H1 (cell line): Measurements from ENCODE around the gene RNASE7. TPM values are rescaled to one million over a fixed set of nuclear protein-coding genes. Genes with fewer than 3 reads are reported as not detected.

Source experiments
- CTCF ChIA-PET: fragments of 300-600 bp; sonication (Branson Sonifier 250); formaldehyde crosslinking; loops from one replicate; lab custom pipeline; 2021; ENCODE audit not compliant: partially characterized antibody; lab: Charles Lee
- POLR2A ChIA-PET: fragments of 300-600 bp; sonication (Branson Sonifier 250); formaldehyde crosslinking; loops from one replicate; lab custom pipeline; 2021; ENCODE audit warnings: inconsistent platforms; ENCODE audit not compliant: partially characterized antibody; lab: Charles Lee
- DNase-seq, 2 experiments: peaks; one replicate each; pipeline versions ENCODE4 v3.0.0 to v3.0.0-alpha.2; 2010 to 2022; ENCODE audit warnings: low spot score in 2 of 2, low read depth in 1 of 2, mixed read lengths in 1 of 2
- FAIRE-seq: peaks from 2 replicates; lab custom pipeline; 2011; peaks lifted over from hg19 to GRCh38; lab: Jason Lieb, UNC
- H2AFZ ChIP-seq: 2 replicates; pipeline ENCODE4 v1.8.1; 2012; ENCODE audit warnings: low read length, inconsistent platforms
- H2AK5ac ChIP-seq: 2 replicates; pipeline ENCODE4 v1.6.1; 2013; ENCODE audit warnings: low read depth, low read length
- H2BK120ac ChIP-seq: replicated peaks from 2 replicates; pipeline ENCODE3; 2013; ENCODE audit warnings: low read depth, low read length, inconsistent platforms
- H2BK12ac ChIP-seq: 2 replicates; pipeline ENCODE4 v1.6.1; 2013; ENCODE audit warnings: low read depth, low read length
- H2BK15ac ChIP-seq: 2 replicates; pipeline ENCODE4 v1.6.1; 2013; ENCODE audit warnings: low read length
- H2BK20ac ChIP-seq: 2 replicates; pipeline ENCODE4 v1.6.1; 2013; ENCODE audit warnings: low read length
- H2BK5ac ChIP-seq: 2 replicates; pipeline ENCODE4 v1.6.1; 2013; ENCODE audit warnings: low read depth, low read length
- H3K14ac ChIP-seq: 2 replicates; pipeline ENCODE4 v1.6.1; 2013; ENCODE audit warnings: inconsistent platforms; ENCODE audit not compliant: insufficient read length
- H3K18ac ChIP-seq: 2 replicates; pipeline ENCODE4 v1.6.1; 2013; ENCODE audit warnings: low read length; ENCODE audit errors: extremely low read depth
- H3K23ac ChIP-seq: 2 replicates; pipeline ENCODE4 v1.6.1; 2013; ENCODE audit warnings: inconsistent platforms; ENCODE audit not compliant: insufficient read length
- H3K23me2 ChIP-seq: 2 replicates; pipeline ENCODE4 v1.6.1; 2013; ENCODE audit warnings: low read depth, low read length
- H3K27ac ChIP-seq: 2 replicates; pipeline ENCODE4 v1.6.1; 2011; ENCODE audit warnings: low read depth, low read length, inconsistent platforms
- H3K27me3 ChIP-seq, 4 experiments: replicated peaks in 1 of 4; 1 replicate in 1 of 4; 2 replicates in 3 of 4; pipeline versions ENCODE4 v1.6.1 to v1.8.1; 2011 to 2013; ENCODE audit warnings: low read length in 3 of 4, mild to moderate bottlenecking in 3 of 4, inconsistent platforms in 2 of 4, mixed read lengths in 2 of 4, moderate library complexity in 1 of 4; ENCODE audit not compliant: control insufficient read depth in 3 of 4, insufficient read depth in 3 of 4; ENCODE audit errors: extremely low read depth in 1 of 4
- H3K36me3 ChIP-seq, 4 experiments: 2 replicates each; pipeline versions ENCODE4 v1.6.1 to v1.8.1; 2011 to 2013; ENCODE audit warnings: mild to moderate bottlenecking in 4 of 4, low read length in 3 of 4, moderate library complexity in 2 of 4, control low read depth in 1 of 4, inconsistent platforms in 1 of 4; ENCODE audit not compliant: insufficient read depth in 4 of 4, control insufficient read depth in 2 of 4
- H3K4ac ChIP-seq: replicated peaks from 2 replicates; pipeline ENCODE3; 2013; ENCODE audit warnings: low read length, low read depth, mixed read lengths, inconsistent platforms; ENCODE audit not compliant: insufficient read length
- H3K4me1 ChIP-seq, 4 experiments: replicated peaks in 1 of 4; 1 replicate in 1 of 4; 2 replicates in 3 of 4; pipeline versions ENCODE4 v1.6.1 to v1.8.1; 2011 to 2013; ENCODE audit warnings: low read length in 3 of 4, inconsistent platforms in 2 of 4, mixed read lengths in 1 of 4; ENCODE audit not compliant: insufficient read depth in 4 of 4, control insufficient read depth in 3 of 4
- H3K4me2 ChIP-seq, 2 experiments: 2 replicates each; pipeline versions ENCODE4 v1.6.1 to v1.8.1; 2011 to 2013; ENCODE audit warnings: low read depth in 2 of 2, low read length in 2 of 2, control low read depth in 1 of 2, inconsistent platforms in 1 of 2, mild to moderate bottlenecking in 1 of 2; ENCODE audit not compliant: insufficient read depth in 1 of 2
- H3K4me3 ChIP-seq, 4 experiments: fragments of 200-600, 300-600 bp in 1 of 4; sonication (generic), shearing (Covaris generic), sonication (Bioruptor Twin) in 1 of 4; 2 replicates each; pipeline versions ENCODE4 v1.5.1 to v1.8.1; 2011 to 2016; ENCODE audit warnings: low read length in 4 of 4, low read depth in 3 of 4, control low read depth in 2 of 4, inconsistent platforms in 2 of 4, mild to moderate bottlenecking in 2 of 4, mixed read lengths in 1 of 4, moderate library complexity in 1 of 4; ENCODE audit not compliant: insufficient read depth in 2 of 4; ENCODE audit errors: extremely low read depth in 1 of 4
- H3K56ac ChIP-seq: replicated peaks from 2 replicates; pipeline ENCODE3; 2013; ENCODE audit warnings: low read depth, mild to moderate bottlenecking, mixed read lengths, low read length, inconsistent platforms; ENCODE audit not compliant: insufficient read length
- H3K79me1 ChIP-seq: 2 replicates; pipeline ENCODE4 v1.6.1; 2013; ENCODE audit warnings: low read depth, low read length, control low read depth
- H3K79me2 ChIP-seq, 2 experiments: 2 replicates each; pipeline versions ENCODE4 v1.6.1 to v1.8.1; 2012 to 2013; ENCODE audit warnings: low read length in 2 of 2, mild to moderate bottlenecking in 2 of 2, inconsistent platforms in 1 of 2; ENCODE audit not compliant: insufficient read depth in 2 of 2, control insufficient read depth in 1 of 2
- H3K9ac ChIP-seq, 4 experiments: replicated peaks in 1 of 4; 1 replicate in 1 of 4; 2 replicates in 3 of 4; pipeline versions ENCODE4 v1.6.1 to v1.8.1; 2011 to 2013; ENCODE audit warnings: low read depth in 3 of 4, low read length in 3 of 4, control low read depth in 2 of 4, mild to moderate bottlenecking in 2 of 4, moderate library complexity in 2 of 4, inconsistent platforms in 1 of 4; ENCODE audit errors: extremely low read depth in 1 of 4
- H3K9me3 ChIP-seq, 2 experiments: 2 replicates each; pipeline versions ENCODE4 v1.6.1 to v1.8.1; 2012 to 2013; ENCODE audit warnings: mild to moderate bottlenecking in 2 of 2, moderate library complexity in 2 of 2, control low read depth in 1 of 2, inconsistent platforms in 1 of 2, low read depth in 1 of 2, low read length in 1 of 2, mixed read lengths in 1 of 2; ENCODE audit not compliant: insufficient read depth in 2 of 2
- H4K20me1 ChIP-seq, 2 experiments: replicated peaks in 1 of 2; 2 replicates each; pipeline versions ENCODE3 to v1.8.1; 2011 to 2013; ENCODE audit warnings: inconsistent platforms in 2 of 2, low read length in 2 of 2, mild to moderate bottlenecking in 1 of 2; ENCODE audit not compliant: insufficient read depth in 2 of 2, control insufficient read depth in 1 of 2
- H4K5ac ChIP-seq: 2 replicates; pipeline ENCODE4 v1.6.1; 2013; ENCODE audit warnings: low read length, low read depth, mixed read lengths, inconsistent platforms; ENCODE audit not compliant: insufficient read length
- H4K8ac ChIP-seq: 2 replicates; pipeline ENCODE4 v1.8.0; 2013; ENCODE audit warnings: mild to moderate bottlenecking, moderate library complexity, low read length, inconsistent platforms; ENCODE audit not compliant: insufficient read depth; ENCODE audit errors: extremely low read depth
- H4K91ac ChIP-seq: replicated peaks from 2 replicates; pipeline ENCODE3; 2013; ENCODE audit warnings: low read length, mixed read lengths, inconsistent platforms; ENCODE audit not compliant: insufficient read length
- CEBPB ChIP-seq: IDR thresholded peaks from 2 replicates; pipeline ENCODE4 v1.6.1; 2012; ENCODE audit warnings: low read depth, low read length
- WGBS, 2 experiments: shearing (Covaris generic) in 1 of 2; methylation state at CpG; one replicate each; pipeline versions ENCODE4 v1.1.6 to v1.1.7; 2013 to 2015; ENCODE audit warnings: low lambda C conversion rate in 2 of 2, mixed read lengths in 2 of 2, inconsistent platforms in 1 of 2, low coverage in 1 of 2, missing lambda C conversion rate in 1 of 2; ENCODE audit not compliant: insufficient replicate concordance in 2 of 2, insufficient coverage in 1 of 2, insufficient read length in 1 of 2; ENCODE audit errors: extremely low coverage in 1 of 2, missing lambda C conversion rate in 1 of 2; 5-methylcytosine and 5-hydroxymethylcytosine counted together
- polyA plus RNA-seq, 7 experiments: library from polyadenylated mRNA; depleted of rRNA in 3 of 7; stranded (reverse) in 5 of 7; unstranded in 2 of 7; fragments of >200 nt in 5 of 7; fragments of 200-250 nt in 2 of 7; gene quantifications; 1 replicate in 5 of 7; 2 replicates in 1 of 7; 4 replicates in 1 of 7; pipeline versions ENCODE4 v1.2.1 to v1.2.3, GENCODE V29; 2011 to 2013; ENCODE audit warnings: missing spikeins in 2 of 7, mixed read lengths in 2 of 7
- total RNA-seq: library from RNA; stranded (reverse); fragmentation: NEBNext Ultra II Directional; extraction: Animal tissue kit (Norgen Biotek cat#: 25700); gene quantifications from 2 replicates; pipeline ENCODE4 v1.2.1, GENCODE V29; 2021

The RNASE7 gene
- total and polyA plus RNA-seq, 2 of the 8 experiments (the other 6 are each of a cell fraction or from before 2014, with no cell fraction given) = not detected

GRCh38 chr14:21036751-21037150 lies 5.4 kb upstream of the RNASE7 start:
- no peak overlapping the region for H4K5ac ChIP-seq
- no peak overlapping the region for H2AK5ac ChIP-seq
- H3K14ac ChIP-seq = no peak overlapping the region
- no peak overlapping the region for H3K18ac ChIP-seq
- no peak overlapping the region for H3K4ac ChIP-seq
- no peaks in the 10 kb centered on the region for H3K36me3 ChIP-seq
- WGBS, 2 experiments = 91% methylated on average over 7 of the region's 7 CpGs; no CpG with 5 or more reads in 1 of the 2 experiments
- no peak overlapping the region for H3K4me2 ChIP-seq
- H3K56ac ChIP-seq = no peak overlapping the region
- no peaks in the 10 kb centered on the region for H4K20me1 ChIP-seq
- H3K4me3 ChIP-seq = no peak overlapping the region
- no peak overlapping the region for H2BK120ac ChIP-seq
- no peak overlapping the region for H4K91ac ChIP-seq
- DNase-seq (no peak), FAIRE-seq (no peak)
- peaks cover 2% of the 10 kb centered on the region; the same call in 1 of the 2 replicates for H3K23me2 ChIP-seq
- ChIA-PET POLR2A (interaction anchor here (1.2 kb wide), 1 partner anchor 10 kb away, joined by 3 read pairs; no protein-coding TSS in a partner anchor), CTCF (interaction anchor here (0.8 to 8.8 kb wide), 9 partner anchors 9 to 67 kb away, joined by 3 to 152 read pairs (median 7); no protein-coding TSS in a partner anchor)
- H3K27me3 ChIP-seq = no peaks in the 10 kb centered on the region
- H4K8ac ChIP-seq = no peak overlapping the region
- no peak overlapping the region for H2BK15ac ChIP-seq
- H3K4me1 ChIP-seq = peaks cover 8 to 11% (median 10%) of the 10 kb centered on the region in 4 experiments; a peak in 6 of 7 replicates
- TF ChIP-seq CEBPB = no peak
- H3K79me1 ChIP-seq = no peaks in the 10 kb centered on the region
- no peak overlapping the region for H3K23ac ChIP-seq
- H3K9me3 ChIP-seq = no peaks in the 10 kb centered on the region
- no peak overlapping the region for H2AFZ ChIP-seq
- H2BK20ac ChIP-seq = no peak overlapping the region
- H3K27ac ChIP-seq = no peak overlapping the region
- H3K79me2 ChIP-seq = no peaks in the 10 kb centered on the region
- no peak overlapping the region for H2BK12ac ChIP-seq
- no peak overlapping the region for H2BK5ac ChIP-seq
- no peak overlapping the region for H3K9ac ChIP-seq
